Hematopoietic multipotent progenitor cell treated with erythropoietin and hydrocortisone succinate and interleukin-3 and kit ligand, for 4 days (in vitro differentiated cells): ENCODE results near the gene CERS3.
"Not testable (repeated sequence)": the region's sequence is repeated elsewhere in the genome, so short reads cannot be mapped to it uniquely, and the experiment has no call there.

Experiments
- DNase-seq: peaks from one replicate; pipeline ENCODE4 v3.0.0-alpha.2; 2015

CERS3 gene

GRCh38 chr15:100463515-100463914 is 65.2 kb downstream of the CERS3 start:
- no peak for DNase-seq

GRCh38 chr15:100461049-100461448 is 67.7 kb downstream of the CERS3 start:
- no peak for DNase-seq

- no peak for DNase-seq
These were observed 71.5 kb downstream of the CERS3 start for GRCh38 chr15:100457201-100457600.

GRCh38 chr15:100454148-100454547 is 74.6 kb downstream of the CERS3 start:
- no peak for DNase-seq

GRCh38 chr15:100448481-100448880 is 80.3 kb downstream of the CERS3 start:
- no peak for DNase-seq

- DNase-seq, result not testable (repeated sequence)
These were observed 87.7 kb downstream of the CERS3 start for GRCh38 chr15:100441063-100441462.

GRCh38 chr15:100439514-100439913 is 89.2 kb downstream of the CERS3 start:
- no peak for DNase-seq

GRCh38 chr15:100438570-100438969 is 90.2 kb downstream of the CERS3 start:
- DNase-seq, result peak; percentile 82

- DNase-seq, result no peak
These were observed 91.5 kb downstream of the CERS3 start for GRCh38 chr15:100437261-100437660.

GRCh38 chr15:100434561-100434960 is 94.2 kb downstream of the CERS3 start:
- DNase-seq, result no peak

GRCh38 chr15:100434038-100434437 is 94.7 kb downstream of the CERS3 start:
- DNase-seq, result no peak

- no peak for DNase-seq
These were observed 95.4 kb downstream of the CERS3 start for GRCh38 chr15:100433304-100433703.

GRCh38 chr15:100430411-100430810 is 98.3 kb downstream of the CERS3 start:
- DNase-seq, result no peak

GRCh38 chr15:100429116-100429728 is 99.5 kb downstream of the CERS3 start:
- DNase-seq, result no peak

GRCh38 chr15:100426937-100427336 is 101.8 kb downstream of the CERS3 start:
- DNase-seq, result no peak

- no peak for DNase-seq
These were observed 123.6 kb downstream of the CERS3 start for GRCh38 chr15:100405179-100405578.

- DNase-seq, result no peak
These were observed 127.8 kb downstream of the CERS3 start for GRCh38 chr15:100400996-100401395.

GRCh38 chr15:100394736-100395440 is 133.9 kb downstream of the CERS3 start:
- DNase-seq, result no peak

- no peak for DNase-seq
These were observed 135.7 kb downstream of the CERS3 start for GRCh38 chr15:100393008-100393407.

GRCh38 chr15:100385300-100386050 is 143.3 kb downstream of the CERS3 start:
- DNase-seq, result no peak

- no peak for DNase-seq
These were observed 144.7 kb downstream of the CERS3 start for GRCh38 chr15:100384108-100384410.

GRCh38 chr15:100383302-100384107 is 145.2 kb downstream of the CERS3 start:
- peak; percentile 42 for DNase-seq

- DNase-seq, result no peak
These were observed 154.8 kb downstream of the CERS3 start for GRCh38 chr15:100373942-100374341.
